GM19351 (cell line): ENCODE results near the gene RAG2.

Experiments
- ATAC-seq: cut with Tn5 transposase; IDR thresholded peaks from one replicate; pipeline ENCODE4 v1.9.1; 2021; ENCODE audit warnings: mild to moderate bottlenecking, moderate library complexity; ENCODE audit not compliant: unreplicated experiment

Gene RAG2

GRCh38 chr11:36601155-36601554 is 3.1 kb upstream of the RAG2 start:
- no peak for ATAC-seq

GRCh38 chr11:36600180-36600579 is 2.1 kb upstream of the RAG2 start:
- no peak for ATAC-seq

GRCh38 chr11:36596880-36597279 is 1.2 kb downstream of the RAG2 start:
- ATAC-seq: no peak

- ATAC-seq: peak; percentile 88
Observed at GRCh38 chr11:36594316-36594989, 3.6 kb downstream of the RAG2 start, which contains the start of gene IFTAP. Gene IFTAP, plus strand, starts transcription at chr11:36594502. Its CDS starts 15,602 bp downstream, at chr11:36610104.

- ATAC-seq: no peak
Observed at GRCh38 chr11:36591433-36591832, 6.6 kb downstream of the RAG2 start.

GRCh38 chr11:36590513-36590912 is 7.5 kb downstream of the RAG2 start:
- ATAC-seq: no peak

GRCh38 chr11:36588099-36588498 is 9.9 kb downstream of the RAG2 start:
- ATAC-seq: no peak

- ATAC-seq: peak; percentile 94
Observed at GRCh38 chr11:36586543-36586942, 11.5 kb downstream of the RAG2 start.

- ATAC-seq: no peak
Observed at GRCh38 chr11:36583667-36584066, 14.4 kb downstream of the RAG2 start.

GRCh38 chr11:36581536-36581935 is 16.5 kb downstream of the RAG2 start:
- ATAC-seq: no peak

- ATAC-seq: no peak
Observed at GRCh38 chr11:36578458-36578857, 19.6 kb downstream of the RAG2 start.

- ATAC-seq: no peak
Observed at GRCh38 chr11:36577859-36578258, 20.2 kb downstream of the RAG2 start.

GRCh38 chr11:36577373-36577772 is 20.7 kb downstream of the RAG2 start:
- no peak for ATAC-seq

GRCh38 chr11:36574486-36574885 is 23.6 kb downstream of the RAG2 start:
- ATAC-seq: no peak

- ATAC-seq: no peak
Observed at GRCh38 chr11:36569095-36569494, 28.9 kb downstream of the RAG2 start.

GRCh38 chr11:36567694-36568093 is 30.3 kb downstream of the RAG2 start, which contains the start of gene RAG1:
Gene RAG1, plus strand, starts transcription at chr11:36568007. Its CDS starts 5,298 bp downstream, at chr11:36573305.
- no peak for ATAC-seq

- ATAC-seq: peak; percentile 54
Observed at GRCh38 chr11:36566407-36567053, 31.5 kb downstream of the RAG2 start.

GRCh38 chr11:36565031-36565610 is 32.9 kb downstream of the RAG2 start:
- ATAC-seq: no peak

- ATAC-seq: peak; percentile 72
Observed at GRCh38 chr11:36564376-36565030, 33.5 kb downstream of the RAG2 start.

GRCh38 chr11:36558571-36559413 is 39.2 kb downstream of the RAG2 start:
- ATAC-seq: peak; percentile 98

GRCh38 chr11:36557991-36558390 is 40.0 kb downstream of the RAG2 start:
- ATAC-seq: no peak
